Measurements from ENCODE around the gene ABL2. TPM values are rescaled to one million over a fixed set of nuclear protein-coding genes. Genes with fewer than 3 reads are reported as not detected.

The ABL2 gene
- total RNA-seq, 1 donor from 2014 or later, result 22.9 TPM

DNA sequence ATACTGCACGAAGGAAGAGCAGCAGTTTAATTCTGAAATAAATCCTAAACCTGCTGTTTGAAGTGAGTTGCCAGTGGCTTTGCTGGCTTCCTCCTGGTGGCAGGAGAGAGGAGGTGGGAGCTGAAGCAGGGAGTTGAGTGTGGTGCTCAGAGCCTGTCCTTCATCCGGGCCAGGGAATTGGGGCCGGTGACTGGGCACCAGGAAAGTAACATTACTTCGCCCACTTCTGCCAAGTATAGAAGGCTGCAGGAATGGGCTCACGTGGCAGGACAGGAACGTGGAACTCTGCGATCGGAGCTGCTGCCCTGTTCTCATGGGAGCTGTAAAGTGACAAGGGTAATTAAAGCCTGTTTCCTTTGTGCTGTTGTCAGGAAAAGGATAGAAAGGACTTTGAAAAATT, 139.0 kb downstream of the ABL2 start:
- Mint-ChIP-seq H3K36me3 (ENCODE audit: low read depth) (peaks cover 11% of the 10 kb centered on the region), H3K27me3 (ENCODE audit: low read depth) (no peaks in the 10 kb centered on the region), H3K4me1 (no peaks in the 10 kb centered on the region), H3K4me3 (no peak overlapping the region), H3K9me3 (no peaks in the 10 kb centered on the region), H3K27ac (ENCODE audit: unreplicated experiment) (no peak overlapping the region)
- no peak for DNase-seq (ENCODE audit: low read depth, low spot score)
- TF ChIP-seq, protein P1, sequence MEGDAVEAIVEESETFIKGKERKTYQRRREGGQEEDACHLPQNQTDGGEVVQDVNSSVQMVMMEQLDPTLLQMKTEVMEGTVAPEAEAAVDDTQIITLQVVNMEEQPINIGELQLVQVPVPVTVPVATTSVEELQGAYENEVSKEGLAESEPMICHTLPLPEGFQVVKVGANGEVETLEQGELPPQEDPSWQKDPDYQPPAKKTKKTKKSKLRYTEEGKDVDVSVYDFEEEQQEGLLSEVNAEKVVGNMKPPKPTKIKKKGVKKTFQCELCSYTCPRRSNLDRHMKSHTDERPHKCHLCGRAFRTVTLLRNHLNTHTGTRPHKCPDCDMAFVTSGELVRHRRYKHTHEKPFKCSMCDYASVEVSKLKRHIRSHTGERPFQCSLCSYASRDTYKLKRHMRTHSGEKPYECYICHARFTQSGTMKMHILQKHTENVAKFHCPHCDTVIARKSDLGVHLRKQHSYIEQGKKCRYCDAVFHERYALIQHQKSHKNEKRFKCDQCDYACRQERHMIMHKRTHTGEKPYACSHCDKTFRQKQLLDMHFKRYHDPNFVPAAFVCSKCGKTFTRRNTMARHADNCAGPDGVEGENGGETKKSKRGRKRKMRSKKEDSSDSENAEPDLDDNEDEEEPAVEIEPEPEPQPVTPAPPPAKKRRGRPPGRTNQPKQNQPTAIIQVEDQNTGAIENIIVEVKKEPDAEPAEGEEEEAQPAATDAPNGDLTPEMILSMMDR (conservative IDR thresholded peaks at IDR 0.05), result no peak

DNA sequence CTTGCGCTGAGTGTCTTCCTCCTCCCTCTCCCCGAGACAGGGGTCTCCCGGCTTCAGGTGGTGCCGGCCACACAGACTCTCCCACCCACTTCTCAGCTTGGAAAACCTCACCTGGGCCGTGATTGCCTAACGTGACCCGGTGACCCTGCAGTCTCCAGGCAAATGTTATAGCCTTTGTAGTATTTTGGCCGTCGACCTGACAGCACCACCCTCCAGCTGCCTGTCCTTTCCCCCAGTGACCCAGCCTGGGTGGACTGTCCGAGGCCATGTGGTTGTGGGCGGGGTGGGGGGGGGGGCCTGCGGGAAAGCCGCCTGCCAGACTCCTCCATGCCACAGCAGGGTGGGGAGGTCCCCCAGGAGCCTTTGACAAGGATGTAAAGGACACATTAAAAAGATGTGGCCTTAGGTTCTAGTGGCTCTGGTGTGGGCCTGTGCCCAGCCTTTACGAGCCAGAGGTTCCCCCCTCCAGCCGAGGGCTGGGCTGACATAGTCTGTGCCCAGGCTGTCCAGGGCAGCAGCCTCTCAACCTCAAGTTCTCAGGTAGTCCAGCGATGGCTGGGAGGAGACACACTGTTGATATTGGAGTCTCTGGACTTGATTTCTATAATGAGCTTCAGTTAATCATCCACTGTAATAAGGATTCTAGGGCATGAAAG, 139.5 kb downstream of the ABL2 start:
- H3K4me1 Mint-ChIP-seq, result no peaks in the 10 kb centered on the region
- peaks cover 10% of the 10 kb centered on the region for H3K36me3 Mint-ChIP-seq (ENCODE audit: low read depth)
- H3K27ac Mint-ChIP-seq (ENCODE audit: unreplicated experiment), result no peak overlapping the region
- H3K27me3 Mint-ChIP-seq (ENCODE audit: low read depth), result no peaks in the 10 kb centered on the region
- H3K9me3 Mint-ChIP-seq, result no peaks in the 10 kb centered on the region
- TF ChIP-seq, protein P1 (conservative IDR thresholded peaks at IDR 0.05), result no peak
- DNase-seq (ENCODE audit: low read depth, low spot score), result no peak
- H3K4me3 Mint-ChIP-seq, result no peak overlapping the region

DNA sequence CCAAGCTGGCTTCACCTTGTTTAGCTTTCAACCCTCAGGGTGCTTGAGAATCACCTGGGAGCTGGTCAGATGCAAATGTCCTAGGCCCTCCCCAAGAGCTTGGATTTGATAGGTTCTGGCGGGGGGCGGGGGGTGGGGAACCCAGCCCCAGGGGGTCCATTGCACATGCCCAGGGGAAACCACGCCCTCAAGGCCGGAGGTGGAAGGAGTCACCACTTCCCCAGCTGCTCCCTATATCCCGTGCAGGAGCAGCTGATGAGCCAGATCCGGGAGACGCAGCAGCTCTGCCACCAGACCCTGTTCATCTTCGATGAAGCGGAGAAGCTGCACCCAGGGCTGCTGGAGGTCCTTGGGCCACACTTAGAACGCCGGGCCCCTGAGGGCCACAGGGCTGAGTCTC, 141.8 kb downstream of the ABL2 start:
- TF ChIP-seq, protein P1 (conservative IDR thresholded peaks at IDR 0.05), result no peak
- H3K4me3 Mint-ChIP-seq, result no peak overlapping the region
- H3K9me3 Mint-ChIP-seq, result no peaks in the 10 kb centered on the region
- H3K27me3 Mint-ChIP-seq (ENCODE audit: low read depth), result peaks cover under 1% of the 10 kb centered on the region
- H3K27ac Mint-ChIP-seq (ENCODE audit: unreplicated experiment), result no peak overlapping the region
- H3K4me1 Mint-ChIP-seq, result peaks cover 8% of the 10 kb centered on the region
- peaks cover 3% of the 10 kb centered on the region for H3K36me3 Mint-ChIP-seq (ENCODE audit: low read depth)
- DNase-seq (ENCODE audit: low read depth, low spot score), result no peak

DNA sequence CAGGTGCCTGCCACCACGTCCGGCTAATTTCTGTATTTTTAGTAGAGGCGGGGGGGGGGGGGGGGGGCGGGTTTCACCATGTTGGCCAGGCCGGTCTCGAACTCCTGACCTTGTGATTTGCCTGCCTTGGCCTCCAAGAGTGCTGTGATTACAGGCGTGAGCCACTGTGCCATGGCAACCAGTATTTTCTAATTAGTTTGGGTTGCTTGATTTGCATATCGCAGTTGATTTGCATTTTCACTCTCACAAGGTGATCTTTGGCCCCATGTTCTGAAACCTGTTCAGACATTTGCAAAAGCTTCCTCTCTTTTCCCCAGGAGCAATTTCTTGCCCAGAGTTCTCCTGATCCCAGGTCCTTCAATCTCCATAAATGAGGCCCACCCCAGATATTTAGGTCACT, 145.9 kb downstream of the ABL2 start:
- H3K9me3 Mint-ChIP-seq, result no peaks in the 10 kb centered on the region
- DNase-seq (ENCODE audit: low read depth, low spot score), result no peak
- TF ChIP-seq, protein P1 (conservative IDR thresholded peaks at IDR 0.05), result no peak
- H3K36me3 Mint-ChIP-seq (ENCODE audit: low read depth), result no peaks in the 10 kb centered on the region
- H3K27me3 Mint-ChIP-seq (ENCODE audit: low read depth), result peaks cover 2% of the 10 kb centered on the region
- peaks cover 27% of the 10 kb centered on the region for H3K4me1 Mint-ChIP-seq
- H3K27ac Mint-ChIP-seq (ENCODE audit: unreplicated experiment), result no peak overlapping the region
- peak overlapping the region; percentile 84 for H3K4me3 Mint-ChIP-seq

DNA sequence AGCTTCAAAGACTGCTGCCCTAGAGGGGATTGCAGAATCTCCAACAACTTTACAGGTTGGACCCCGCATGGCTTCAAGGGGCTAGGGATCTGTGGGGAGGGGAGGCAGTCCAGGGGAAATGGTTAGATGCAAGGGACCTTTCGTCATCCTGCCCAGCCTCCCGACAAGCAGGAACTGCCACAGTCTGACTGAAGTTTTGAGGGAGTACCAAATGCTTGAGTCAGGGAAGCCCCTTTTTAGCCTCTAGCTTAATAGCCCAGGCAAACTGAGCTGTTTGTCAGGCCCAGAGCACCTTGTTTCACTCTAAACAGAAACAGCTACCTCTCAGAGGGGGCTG, 146.5 kb downstream of the ABL2 start:
- no peak for DNase-seq (ENCODE audit: low read depth, low spot score)
- Mint-ChIP-seq H3K4me1 (peaks cover 27% of the 10 kb centered on the region), H3K36me3 (ENCODE audit: low read depth) (no peaks in the 10 kb centered on the region), H3K27me3 (ENCODE audit: low read depth) (peaks cover 2% of the 10 kb centered on the region), H3K4me3 (peak overlapping the region; percentile 96), H3K9me3 (no peaks in the 10 kb centered on the region), H3K27ac (ENCODE audit: unreplicated experiment) (peak overlapping the region; percentile 96)
- TF ChIP-seq, protein P1 (conservative IDR thresholded peaks at IDR 0.05), result no peak
